Fibroblast of pulmonary artery (primary cell): ENCODE measurements around the gene STAMBPL1.

Experiments
- DNase-seq: peaks from one replicate; pipeline ENCODE4 v3.0.0-alpha.2; 2010; ENCODE audit warnings: low read depth
- H3K4me3 ChIP-seq: replicated peaks from 2 replicates; pipeline ENCODE4 v1.5.1; 2011; ENCODE audit warnings: low read depth, mild to moderate bottlenecking, control low read depth, low read length, moderate library complexity
- TF ChIP-seq, protein P1 (sequence below): IDR thresholded peaks from 2 replicates; pipeline ENCODE4 v1.5.1; 2011; ENCODE audit warnings: mild to moderate bottlenecking, control low read depth, low read length, inconsistent platforms; ENCODE audit errors: missing control alignments

Gene STAMBPL1

DNA sequence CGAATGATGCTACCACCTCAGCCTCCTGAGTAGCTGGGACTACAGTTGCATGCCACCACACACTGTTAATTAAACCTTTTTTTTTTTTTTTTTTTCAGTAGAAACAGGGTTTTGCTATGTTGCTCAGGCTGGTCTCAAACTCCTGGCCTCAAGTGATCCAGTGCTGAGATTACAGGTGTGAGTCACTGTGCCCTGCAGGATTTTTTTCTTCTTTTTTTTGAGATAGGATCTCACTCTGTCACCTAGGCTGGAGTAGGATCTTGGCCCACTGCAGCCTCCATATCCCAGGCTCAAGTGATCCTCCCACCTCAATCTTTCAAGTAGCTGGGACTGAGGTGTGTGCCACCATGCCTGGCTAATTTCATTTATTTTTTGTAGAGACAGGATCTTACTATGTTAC lies 66.2 kb downstream of the STAMBPL1 start:
- no peak for DNase-seq
- H3K4me3 ChIP-seq, result no peak overlapping the region
- TF ChIP-seq, protein P1, sequence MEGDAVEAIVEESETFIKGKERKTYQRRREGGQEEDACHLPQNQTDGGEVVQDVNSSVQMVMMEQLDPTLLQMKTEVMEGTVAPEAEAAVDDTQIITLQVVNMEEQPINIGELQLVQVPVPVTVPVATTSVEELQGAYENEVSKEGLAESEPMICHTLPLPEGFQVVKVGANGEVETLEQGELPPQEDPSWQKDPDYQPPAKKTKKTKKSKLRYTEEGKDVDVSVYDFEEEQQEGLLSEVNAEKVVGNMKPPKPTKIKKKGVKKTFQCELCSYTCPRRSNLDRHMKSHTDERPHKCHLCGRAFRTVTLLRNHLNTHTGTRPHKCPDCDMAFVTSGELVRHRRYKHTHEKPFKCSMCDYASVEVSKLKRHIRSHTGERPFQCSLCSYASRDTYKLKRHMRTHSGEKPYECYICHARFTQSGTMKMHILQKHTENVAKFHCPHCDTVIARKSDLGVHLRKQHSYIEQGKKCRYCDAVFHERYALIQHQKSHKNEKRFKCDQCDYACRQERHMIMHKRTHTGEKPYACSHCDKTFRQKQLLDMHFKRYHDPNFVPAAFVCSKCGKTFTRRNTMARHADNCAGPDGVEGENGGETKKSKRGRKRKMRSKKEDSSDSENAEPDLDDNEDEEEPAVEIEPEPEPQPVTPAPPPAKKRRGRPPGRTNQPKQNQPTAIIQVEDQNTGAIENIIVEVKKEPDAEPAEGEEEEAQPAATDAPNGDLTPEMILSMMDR, result no peak

DNA sequence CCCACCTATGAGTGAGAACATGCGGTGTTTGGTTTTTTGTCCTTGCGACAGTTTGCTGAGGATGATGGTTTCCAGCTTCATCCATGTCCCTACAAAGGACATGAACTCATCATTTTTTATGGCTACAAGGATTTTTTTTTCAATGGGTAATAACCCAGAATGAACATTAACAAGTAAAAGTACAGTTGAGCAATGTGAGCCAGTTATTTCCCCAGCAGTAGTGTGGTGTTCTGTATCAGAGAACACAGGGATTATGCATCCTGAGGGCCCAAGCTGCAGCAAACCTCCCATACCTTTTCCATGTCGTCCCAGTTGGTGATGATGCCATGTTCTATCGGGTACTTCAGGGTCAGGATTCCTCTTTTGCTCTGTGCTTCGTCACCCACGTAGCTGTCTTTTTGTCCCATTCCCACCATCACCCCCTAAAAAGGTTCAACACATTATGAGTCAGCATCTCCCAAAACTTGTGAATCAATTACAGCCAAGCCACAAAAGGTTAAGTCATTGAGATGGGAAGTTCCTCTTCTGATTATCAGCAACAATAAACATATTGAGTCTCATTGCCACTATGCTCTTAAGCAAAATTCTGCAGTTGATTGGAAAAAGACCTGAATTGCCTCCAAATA lies 67.0 kb downstream of the STAMBPL1 start:
- no peak for DNase-seq
- TF ChIP-seq, protein P1, result no peak
- H3K4me3 ChIP-seq, result no peak overlapping the region

DNA sequence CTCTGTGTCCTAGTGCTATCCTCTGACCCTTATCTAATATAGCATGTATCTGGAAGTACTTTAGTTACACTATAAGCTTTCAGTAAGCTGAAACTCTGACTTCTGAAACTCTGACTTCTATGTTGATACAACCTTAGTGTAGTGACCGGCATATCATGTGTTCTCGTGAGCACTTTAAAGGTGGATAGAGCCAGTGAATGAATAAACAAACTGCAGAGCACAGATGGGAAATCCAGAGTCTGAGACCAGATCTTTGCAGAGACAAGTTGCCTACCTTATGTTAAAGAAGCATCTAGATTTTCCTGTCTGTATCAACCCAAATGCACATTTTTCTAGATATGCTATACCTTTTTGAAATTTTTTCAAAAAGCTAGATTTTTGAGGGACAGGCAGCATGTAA lies 69.0 kb downstream of the STAMBPL1 start:
- no peak for DNase-seq
- TF ChIP-seq, protein P1, result no peak
- H3K4me3 ChIP-seq, result no peak overlapping the region

DNA sequence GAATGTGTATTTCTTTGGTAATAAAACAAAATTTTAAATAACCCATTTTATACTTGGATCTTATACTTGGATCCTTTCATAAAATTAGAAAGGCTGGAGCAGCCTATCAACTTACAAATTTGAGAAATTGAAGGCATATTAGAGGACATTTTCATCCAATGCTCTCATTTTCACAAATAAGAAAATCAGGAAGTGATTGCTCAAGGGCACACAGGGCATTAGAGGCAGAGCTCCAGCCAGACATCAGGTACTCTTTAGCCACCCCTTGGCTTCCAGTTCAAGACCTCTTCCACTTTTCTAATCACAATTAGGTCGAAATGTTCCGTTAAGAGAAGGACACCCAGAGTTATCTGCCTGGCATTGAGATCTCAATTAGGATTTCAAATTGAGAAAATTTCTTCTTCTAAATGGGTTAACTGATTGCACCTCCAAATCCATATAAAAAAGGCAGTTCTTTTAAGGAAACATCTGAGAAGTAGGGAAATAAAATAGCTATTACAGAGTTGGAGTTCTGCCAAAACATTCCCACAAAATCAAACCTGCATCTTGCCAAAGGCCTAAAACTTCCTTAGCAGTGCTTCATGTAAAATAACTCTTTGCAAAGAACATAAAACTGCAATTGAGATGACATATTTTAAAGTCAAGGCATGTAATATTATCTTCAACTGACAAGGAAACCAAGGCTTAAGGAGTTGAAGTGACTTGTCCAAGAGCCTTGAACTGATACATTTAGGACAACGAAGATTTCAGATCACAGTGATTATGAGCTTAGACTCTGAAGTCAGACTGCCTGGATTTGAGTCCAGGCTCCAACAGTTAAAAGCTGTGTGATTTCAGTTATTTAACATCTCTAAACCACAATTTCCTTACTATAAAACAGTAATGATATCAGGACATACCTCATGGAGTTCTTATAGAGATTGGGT lies 70.1 kb downstream of the STAMBPL1 start:
- peak overlapping the region; percentile 49 for H3K4me3 ChIP-seq
- peak; percentile 31 for DNase-seq
- TF ChIP-seq, protein P1, result no peak

DNA sequence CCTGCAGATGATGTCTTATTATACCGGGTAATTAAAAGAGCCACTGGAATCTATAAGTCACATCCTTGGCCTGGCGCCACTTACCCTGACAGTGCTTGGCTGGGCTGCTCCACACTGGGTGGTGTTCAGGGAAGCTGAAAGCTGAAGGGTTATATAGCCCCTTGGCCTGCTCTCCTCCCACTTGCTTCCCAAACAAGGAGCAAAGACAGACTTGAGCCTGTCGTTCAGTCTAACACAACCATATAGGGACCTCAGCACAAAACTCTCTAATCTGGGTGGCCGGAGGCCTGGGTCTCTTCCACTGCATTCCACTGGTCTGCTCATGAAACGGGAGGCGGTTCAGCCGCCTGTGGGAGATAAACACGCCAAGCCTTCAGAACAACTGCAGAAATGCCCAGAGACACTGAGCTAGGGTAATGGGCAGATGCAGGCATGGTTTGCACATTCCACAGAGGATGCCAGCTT lies 72.6 kb downstream of the STAMBPL1 start, which contains the start of gene ACTA2:
Gene ACTA2, minus strand, starts transcription at position 127 of the 465 bp plus-strand sequence. CDS start 3,843 bp downstream, outside the sequence.
- peak; percentile 72 for DNase-seq
- H3K4me3 ChIP-seq, result peak within 1 kb of the TSS; percentile 49

DNA sequence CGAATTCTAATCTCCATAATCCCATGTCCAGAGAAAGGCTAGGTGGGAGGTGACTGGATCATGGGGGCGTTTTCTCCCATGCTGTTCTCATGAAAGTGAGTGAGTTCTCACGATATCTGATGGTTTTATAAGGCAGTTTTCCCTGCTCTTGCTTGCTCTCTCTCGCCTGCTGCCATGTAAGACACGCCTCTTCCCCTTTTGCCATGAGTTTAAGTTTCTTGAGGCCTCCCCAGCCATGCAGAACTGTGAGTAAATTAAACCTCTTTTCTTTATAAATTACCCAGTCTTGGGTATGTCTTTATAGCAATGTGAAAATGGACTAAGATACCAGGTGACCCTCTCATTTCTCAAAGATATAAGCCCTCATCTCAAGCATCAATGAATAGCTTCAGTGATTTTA lies 73.6 kb downstream of the STAMBPL1 start:
- DNase-seq, result no peak
- H3K4me3 ChIP-seq, result no peak overlapping the region
- TF ChIP-seq, protein P1, result no peak

More for the DNA sequence above, 72.6 kb downstream of the STAMBPL1 start, which contains the start of gene ACTA2:
- TF ChIP-seq, protein P1, result no peak
